NB4 (cell line): ENCODE measurements around the gene DDX51.
A peak's percentile ranks its signal among the peaks of the same experiment; 100 is the strongest.

Source experiments
- DNase-seq: peaks from one replicate; pipeline ENCODE4 v3.0.0; 2010; ENCODE audit warnings: low read depth
- H3K4me3 ChIP-seq: one replicate; pipeline ENCODE4 v1.5.1; 2011; ENCODE audit warnings: mild to moderate bottlenecking, low read depth, low read length, moderate library complexity
- MYC ChIP-seq: IDR thresholded peaks from 2 replicates; pipeline ENCODE4 v1.6.1; 2011; ENCODE audit warnings: low read depth, low read length
- POLR2A ChIP-seq: IDR thresholded peaks from 2 replicates; pipeline ENCODE4 v1.6.1; 2011; ENCODE audit warnings: mild to moderate bottlenecking; ENCODE audit not compliant: insufficient read length; ENCODE audit errors: extremely low read depth
- TF ChIP-seq, protein P1 (sequence below): IDR thresholded peaks from one replicate; pipeline ENCODE4 v1.5.1; 2012; ENCODE audit warnings: low read depth, low read length
- TF ChIP-seq, protein P2 (sequence below): IDR thresholded peaks from 2 replicates; pipeline ENCODE4 v1.6.1; 2011; ENCODE audit warnings: low read depth, low read length

Gene DDX51

DNA sequence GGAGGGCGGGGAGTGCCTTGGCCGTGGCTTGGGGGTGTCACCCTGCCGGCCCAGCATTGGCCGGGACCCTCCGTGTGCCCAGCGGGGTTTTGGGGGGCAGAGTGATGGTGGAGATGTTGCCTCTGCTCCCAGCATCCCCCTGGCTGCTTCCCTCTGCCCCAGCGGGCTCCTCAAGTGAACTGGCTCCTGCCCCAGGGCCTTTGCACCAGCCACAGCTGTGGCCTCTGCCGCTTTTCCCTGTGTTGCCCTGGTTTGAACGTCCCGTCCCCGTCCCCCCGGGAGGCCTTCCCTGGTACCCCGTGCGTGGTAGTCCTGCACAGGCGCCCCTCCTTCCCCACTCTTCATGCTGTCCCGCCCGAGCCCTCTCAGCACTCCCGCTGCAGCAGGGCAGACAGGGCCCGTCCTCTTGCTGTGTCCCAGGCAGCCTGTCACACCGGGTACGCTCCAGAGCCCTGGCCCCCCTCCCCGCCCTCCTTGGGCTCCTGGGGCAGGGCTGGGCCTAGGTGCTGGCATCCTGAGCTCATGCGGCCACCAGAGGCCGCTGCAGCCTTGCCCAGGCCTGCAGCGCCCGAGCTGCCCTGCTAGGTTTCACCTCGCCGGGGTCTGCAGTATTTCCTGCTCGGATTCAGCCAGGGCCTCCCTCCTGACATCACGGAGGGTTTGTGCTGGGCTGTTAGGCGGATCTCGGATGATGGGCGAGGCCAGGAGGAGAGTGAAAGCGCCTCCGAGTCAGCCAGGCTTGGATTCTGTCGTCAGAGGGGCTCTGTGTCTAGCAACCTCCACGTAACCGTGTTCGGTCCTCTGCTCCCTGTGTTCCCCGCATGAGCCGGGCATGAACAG, 9.6 kb upstream of the DDX51 start:
- no peak overlapping the region for H3K4me3 ChIP-seq
- DNase-seq, result peak; percentile 83
- TF ChIP-seq, protein P1, sequence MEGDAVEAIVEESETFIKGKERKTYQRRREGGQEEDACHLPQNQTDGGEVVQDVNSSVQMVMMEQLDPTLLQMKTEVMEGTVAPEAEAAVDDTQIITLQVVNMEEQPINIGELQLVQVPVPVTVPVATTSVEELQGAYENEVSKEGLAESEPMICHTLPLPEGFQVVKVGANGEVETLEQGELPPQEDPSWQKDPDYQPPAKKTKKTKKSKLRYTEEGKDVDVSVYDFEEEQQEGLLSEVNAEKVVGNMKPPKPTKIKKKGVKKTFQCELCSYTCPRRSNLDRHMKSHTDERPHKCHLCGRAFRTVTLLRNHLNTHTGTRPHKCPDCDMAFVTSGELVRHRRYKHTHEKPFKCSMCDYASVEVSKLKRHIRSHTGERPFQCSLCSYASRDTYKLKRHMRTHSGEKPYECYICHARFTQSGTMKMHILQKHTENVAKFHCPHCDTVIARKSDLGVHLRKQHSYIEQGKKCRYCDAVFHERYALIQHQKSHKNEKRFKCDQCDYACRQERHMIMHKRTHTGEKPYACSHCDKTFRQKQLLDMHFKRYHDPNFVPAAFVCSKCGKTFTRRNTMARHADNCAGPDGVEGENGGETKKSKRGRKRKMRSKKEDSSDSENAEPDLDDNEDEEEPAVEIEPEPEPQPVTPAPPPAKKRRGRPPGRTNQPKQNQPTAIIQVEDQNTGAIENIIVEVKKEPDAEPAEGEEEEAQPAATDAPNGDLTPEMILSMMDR, result peak; percentile 93
- TF ChIP-seq, protein P2, sequence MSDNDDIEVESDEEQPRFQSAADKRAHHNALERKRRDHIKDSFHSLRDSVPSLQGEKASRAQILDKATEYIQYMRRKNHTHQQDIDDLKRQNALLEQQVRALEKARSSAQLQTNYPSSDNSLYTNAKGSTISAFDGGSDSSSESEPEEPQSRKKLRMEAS, result 0 out of 2 replicates have a peak, but pooled peaks have one; percentile 36
- no peak for TF ChIP-seq MYC

DNA sequence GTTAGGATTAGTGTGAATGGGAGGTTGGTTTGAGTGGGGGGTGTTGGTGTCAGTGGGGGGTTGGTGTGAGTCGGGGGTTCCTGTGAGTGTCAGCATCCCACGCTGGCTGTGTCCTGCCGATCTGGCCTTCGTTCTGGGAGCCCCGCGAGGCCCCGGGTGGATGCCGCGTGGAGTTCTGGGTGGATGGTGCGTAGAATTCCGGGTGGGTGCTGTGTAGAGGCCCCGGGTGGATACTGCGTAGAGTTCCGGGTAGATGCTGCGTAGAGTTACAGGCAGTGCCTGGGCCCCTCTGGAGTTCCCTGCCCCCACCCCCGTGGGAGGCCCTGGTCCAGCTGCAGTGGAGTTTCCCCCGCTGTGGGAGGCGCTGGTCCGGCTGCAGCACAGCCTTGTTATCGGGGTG, 8.8 kb upstream of the DDX51 start:
- DNase-seq, result no peak
- no peak overlapping the region for H3K4me3 ChIP-seq

DNA sequence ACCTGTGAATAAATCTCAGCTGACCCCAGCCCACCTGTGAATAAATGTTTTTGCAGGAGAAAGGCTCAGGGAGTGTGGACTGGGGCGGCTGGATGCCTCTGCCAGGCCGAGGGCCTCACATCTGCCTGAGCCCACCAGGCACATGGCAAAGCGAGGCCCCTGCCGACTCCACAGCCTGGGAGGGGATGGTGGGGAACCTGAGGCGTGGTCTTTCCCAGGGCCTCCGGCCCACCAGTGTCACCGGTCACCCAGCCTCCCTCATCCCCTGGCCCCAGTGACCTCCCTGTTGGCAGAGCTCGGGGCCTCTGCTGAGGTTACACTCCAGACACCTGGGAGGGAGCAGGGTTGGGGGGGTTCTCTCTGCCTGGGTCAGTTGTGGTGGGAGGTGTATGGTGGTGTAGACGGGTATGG, 8.3 kb upstream of the DDX51 start:
- no peak for DNase-seq
- TF ChIP-seq POLR2A, result no peak
- TF ChIP-seq MYC, result no peak
- TF ChIP-seq, protein P1, result no peak
- TF ChIP-seq, protein P2, result no peak
- no peak overlapping the region for H3K4me3 ChIP-seq

More for the DNA sequence above, 8.8 kb upstream of the DDX51 start:
- TF ChIP-seq MYC (no peak), POLR2A (no peak)
- TF ChIP-seq, protein P1, result no peak
- TF ChIP-seq, protein P2, result no peak

DNA sequence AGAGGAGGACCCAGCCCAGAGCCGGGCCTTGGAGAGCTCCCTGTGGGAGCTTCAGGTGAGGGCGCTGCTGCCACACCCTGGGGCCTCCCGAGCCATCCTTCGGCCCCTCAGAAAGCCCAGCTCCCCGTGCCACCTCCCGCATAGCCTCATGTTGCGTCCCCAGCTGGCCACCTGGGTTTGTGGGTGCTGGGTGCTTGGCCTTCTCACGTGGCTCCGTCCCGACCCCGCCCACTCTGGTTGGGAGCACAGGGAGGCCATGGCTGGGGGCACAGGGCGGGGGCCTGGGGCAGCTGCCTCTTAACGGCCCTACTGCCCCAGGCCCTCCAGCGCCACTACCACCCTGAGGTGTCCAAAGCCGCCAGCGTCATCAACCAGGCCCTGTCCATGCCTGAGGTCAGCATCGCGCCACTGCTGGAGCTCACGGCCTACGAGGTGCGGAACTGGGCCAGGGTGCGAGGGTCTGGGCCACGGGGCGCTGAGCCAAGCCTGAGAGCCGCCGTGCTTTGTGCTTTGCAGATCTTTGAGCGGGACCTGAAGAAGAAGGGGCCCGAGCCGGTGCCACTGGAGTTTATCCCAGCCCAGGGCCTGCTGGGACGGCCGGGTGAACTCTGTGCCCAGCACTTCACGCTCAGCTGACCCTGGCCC, 7.8 kb upstream of the DDX51 start:
- DNase-seq, result no peak
- TF ChIP-seq POLR2A (no peak), MYC (no peak)
- TF ChIP-seq, protein P2, result no peak
- TF ChIP-seq, protein P1, result no peak
- H3K4me3 ChIP-seq, result no peak overlapping the region

DNA sequence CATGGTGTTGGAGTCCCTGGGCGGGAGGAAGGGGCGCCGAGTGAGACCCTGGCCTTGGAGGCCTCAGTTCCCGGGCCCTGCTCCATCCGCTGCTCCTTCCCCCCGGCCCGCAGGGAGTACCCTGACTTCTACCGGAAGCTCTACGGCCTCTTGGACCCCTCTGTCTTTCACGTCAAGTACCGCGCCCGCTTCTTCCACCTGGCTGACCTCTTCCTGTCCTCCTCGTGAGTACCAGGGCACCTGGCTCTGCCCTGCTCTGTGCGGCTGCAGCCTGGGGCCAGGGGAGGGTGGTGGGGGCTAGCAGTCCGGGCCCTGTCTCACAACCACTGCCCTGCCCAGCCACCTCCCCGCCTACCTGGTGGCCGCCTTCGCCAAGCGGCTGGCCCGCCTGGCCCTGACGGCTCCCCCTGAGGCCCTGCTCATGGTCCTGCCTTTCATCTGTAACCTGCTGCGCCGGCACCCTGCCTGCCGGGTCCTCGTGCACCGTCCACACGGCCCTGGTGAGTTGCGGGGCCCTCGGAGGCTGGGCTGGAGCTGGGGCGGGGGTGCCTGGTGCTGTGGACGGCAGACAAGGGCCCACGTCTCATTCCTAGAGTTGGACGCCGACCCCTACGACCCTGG, 7.1 kb upstream of the DDX51 start:
- DNase-seq, result no peak
- no peak overlapping the region for H3K4me3 ChIP-seq
- no peak for TF ChIP-seq POLR2A
- TF ChIP-seq, protein P2, result no peak
- TF ChIP-seq MYC, result no peak
- TF ChIP-seq, protein P1, result no peak
